ENCODE measurements around the gene BTG1. TPM values are rescaled to one million over a fixed set of nuclear protein-coding genes. Genes with fewer than 3 reads are reported as not detected.

The BTG1 gene
- total and polyA plus RNA-seq, 5 donors from 2014 or later = 509 to 1,342 (median 885) TPM

DNA sequence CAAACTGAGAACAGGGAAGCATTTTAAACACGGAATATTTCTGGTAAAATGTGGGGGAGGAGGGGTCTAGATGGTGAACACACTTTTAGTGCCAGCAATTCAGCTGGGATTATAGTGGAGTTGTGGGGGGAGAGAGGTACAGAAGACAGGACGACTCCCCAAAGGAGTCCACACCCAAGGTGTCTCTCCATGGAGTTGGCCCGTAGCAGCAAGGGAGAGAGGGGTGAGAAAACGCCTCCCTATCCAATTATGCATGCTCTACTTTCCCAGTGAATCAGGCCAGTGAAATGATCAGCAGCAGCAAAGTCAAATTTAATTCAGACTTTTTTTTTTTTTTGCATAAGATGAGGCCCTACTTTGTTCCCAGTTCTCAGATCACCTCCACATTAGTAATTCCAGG, 38.6 kb downstream of the BTG1 start:
- Mint-ChIP-seq H3K27me3 (no peaks in the 10 kb centered on the region), H3K27ac (peak overlapping the region in 2 of 3 donors; percentile 42 to 63), H3K4me1 (peaks cover 35 to 69% (median 57%) of the 10 kb centered on the region in 4 donors), H3K36me3 (peaks cover 7% of the 10 kb centered on the region), H3K4me3 (peak overlapping the region in 1 of 4 donors; percentile 47), H3K9me3 (no peaks in the 10 kb centered on the region)
- no peak for ATAC-seq (ENCODE audit: low read depth in 2 of 2)
- no peak for DNase-seq
- Histone ChIP-seq H3K27ac (ENCODE audit: insufficient read depth, low read length, poor library complexity, severe bottlenecking) (no peak overlapping the region), H3K36me3 (ENCODE audit: control insufficient read depth, insufficient read depth, low read length) (no peaks in the 10 kb centered on the region), H3K4me1 (ENCODE audit: control insufficient read depth, insufficient read depth, low read length, poor library complexity, severe bottlenecking) (peaks cover 40% of the 10 kb centered on the region), H3K27me3 (ENCODE audit: control insufficient read depth, insufficient read depth, low read length) (no peaks in the 10 kb centered on the region), H3K9me3 (ENCODE audit: control insufficient read depth in 2 of 2, low read length in 2 of 2) (no peaks in the 10 kb centered on the region), H3K4me3 (ENCODE audit: low read depth, low read length) (no peak overlapping the region)

DNA sequence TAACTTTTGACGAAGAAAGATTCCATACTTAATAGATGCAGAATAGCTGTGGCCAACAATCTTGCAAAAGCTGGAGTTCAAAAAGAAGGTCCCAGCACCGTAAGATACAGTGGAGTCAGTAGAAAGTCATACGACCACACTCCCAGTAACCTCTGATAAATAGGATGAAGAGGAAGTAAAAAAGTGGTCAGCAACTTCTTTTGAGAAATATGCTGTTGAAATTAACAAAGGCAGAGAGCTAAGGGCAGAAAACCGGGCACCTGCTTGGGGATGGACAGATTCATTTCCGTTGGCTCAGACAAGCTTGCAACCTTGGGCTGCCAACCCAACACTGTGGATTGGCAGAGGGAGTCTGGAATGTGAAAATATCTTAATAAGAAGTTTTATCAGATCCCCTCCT, 40.0 kb downstream of the BTG1 start:
- Mint-ChIP-seq H3K36me3 (peaks cover 7% of the 10 kb centered on the region), H3K4me1 (peaks cover 35 to 66% (median 53%) of the 10 kb centered on the region in 4 donors), H3K27ac (peak overlapping the region; percentile 28 to 63 (median 39)), H3K27me3 (no peaks in the 10 kb centered on the region), H3K9me3 (peaks cover 0 to 3% (median 1%) of the 10 kb centered on the region in 7 donors), H3K4me3 (peak overlapping the region; percentile 30 to 68 (median 57))
- Histone ChIP-seq H3K9me3 (ENCODE audit: control insufficient read depth in 2 of 2, low read length in 2 of 2) (no peaks in the 10 kb centered on the region), H3K4me1 (ENCODE audit: control insufficient read depth, insufficient read depth, low read length, poor library complexity, severe bottlenecking) (peaks cover 35% of the 10 kb centered on the region), H3K4me3 (ENCODE audit: low read depth, low read length) (peak overlapping the region; percentile 17), H3K27me3 (ENCODE audit: control insufficient read depth, insufficient read depth, low read length) (no peaks in the 10 kb centered on the region), H3K36me3 (ENCODE audit: control insufficient read depth, insufficient read depth, low read length) (no peaks in the 10 kb centered on the region), H3K27ac (ENCODE audit: insufficient read depth, low read length, poor library complexity, severe bottlenecking) (no peak overlapping the region)
- DNase-seq (no peak), ATAC-seq (ENCODE audit: low read depth in 2 of 2) (no peak)

DNA sequence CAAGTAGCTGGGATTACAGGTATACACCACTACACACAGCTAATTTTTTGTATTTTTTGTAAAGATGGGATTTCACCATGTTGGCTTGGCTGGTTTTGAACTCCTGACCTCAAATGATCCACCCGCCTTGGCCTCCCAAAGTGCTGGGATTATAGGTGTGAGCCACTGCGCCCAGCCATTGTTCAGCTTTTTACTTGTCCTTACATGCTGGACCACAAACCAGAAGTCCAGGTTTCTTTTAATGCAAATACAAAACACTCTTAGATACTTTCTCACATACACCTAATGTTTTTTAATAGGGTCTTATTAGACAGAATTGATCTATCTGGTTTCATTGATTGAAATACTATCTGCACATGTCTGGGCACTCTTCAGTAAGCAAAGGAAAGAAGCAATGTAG, 40.5 kb downstream of the BTG1 start:
- Mint-ChIP-seq H3K4me1 (peaks cover 32 to 62% (median 50%) of the 10 kb centered on the region in 4 donors), H3K36me3 (peaks cover 13% of the 10 kb centered on the region), H3K27ac (peak overlapping the region in 1 of 3 donors; percentile 39), H3K27me3 (no peaks in the 10 kb centered on the region), H3K4me3 (peak overlapping the region; percentile 30 to 68 (median 57)), H3K9me3 (peaks cover 0 to 9% (median 1%) of the 10 kb centered on the region in 7 donors)
- DNase-seq (no peak), ATAC-seq (ENCODE audit: low read depth in 2 of 2) (no peak)
- Histone ChIP-seq H3K27ac (ENCODE audit: insufficient read depth, low read length, poor library complexity, severe bottlenecking) (no peak overlapping the region), H3K9me3 (ENCODE audit: control insufficient read depth in 2 of 2, low read length in 2 of 2) (peaks cover 0 to 1% of the 10 kb centered on the region in 2 experiments), H3K36me3 (ENCODE audit: control insufficient read depth, insufficient read depth, low read length) (no peaks in the 10 kb centered on the region), H3K4me3 (ENCODE audit: low read depth, low read length) (peak overlapping the region; percentile 17), H3K4me1 (ENCODE audit: control insufficient read depth, insufficient read depth, low read length, poor library complexity, severe bottlenecking) (peaks cover 30% of the 10 kb centered on the region), H3K27me3 (ENCODE audit: control insufficient read depth, insufficient read depth, low read length) (no peaks in the 10 kb centered on the region)

DNA sequence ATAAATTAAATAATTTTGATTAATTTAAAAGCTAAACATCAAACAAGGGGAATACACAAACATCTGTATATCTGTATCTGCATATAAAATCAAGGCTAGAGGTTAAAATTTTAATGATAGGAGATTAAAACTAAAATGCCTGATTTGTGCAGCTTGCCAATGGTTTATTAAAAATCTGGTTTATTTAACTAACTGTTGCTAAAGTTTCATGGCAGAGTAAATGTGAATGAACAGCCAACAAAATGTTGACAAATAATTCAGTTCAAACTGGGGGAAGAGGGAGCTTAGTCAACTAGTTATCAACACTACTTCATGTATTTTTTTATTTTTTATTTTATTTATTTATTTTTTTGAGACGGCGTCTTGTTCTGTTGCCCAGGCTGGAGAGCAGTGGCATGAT, 43.0 kb downstream of the BTG1 start:
- no peak overlapping the region for H3K4me3 ChIP-seq (ENCODE audit: low read depth, low read length)
- peaks cover 18% of the 10 kb centered on the region for H3K4me1 ChIP-seq (ENCODE audit: control insufficient read depth, insufficient read depth, low read length, poor library complexity, severe bottlenecking)
- H3K27ac ChIP-seq (ENCODE audit: insufficient read depth, low read length, poor library complexity, severe bottlenecking) = no peak overlapping the region
- no peaks in the 10 kb centered on the region for H3K27me3 ChIP-seq (ENCODE audit: control insufficient read depth, insufficient read depth, low read length)
- no peak for ATAC-seq (ENCODE audit: low read depth in 2 of 2)
- Mint-ChIP-seq H3K27ac (no peak overlapping the region), H3K4me1 (peaks cover 30 to 49% (median 38%) of the 10 kb centered on the region in 4 donors), H3K4me3 (no peak overlapping the region), H3K9me3 (peaks cover 1 to 18% (median 7%) of the 10 kb centered on the region in 7 donors), H3K36me3 (peaks cover 17% of the 10 kb centered on the region), H3K27me3 (no peaks in the 10 kb centered on the region)
- no peaks in the 10 kb centered on the region for H3K36me3 ChIP-seq (ENCODE audit: control insufficient read depth, insufficient read depth, low read length)
- peaks cover 0 to 11% of the 10 kb centered on the region in 2 experiments for H3K9me3 ChIP-seq (ENCODE audit: control insufficient read depth in 2 of 2, low read length in 2 of 2)
- DNase-seq = no peak

DNA sequence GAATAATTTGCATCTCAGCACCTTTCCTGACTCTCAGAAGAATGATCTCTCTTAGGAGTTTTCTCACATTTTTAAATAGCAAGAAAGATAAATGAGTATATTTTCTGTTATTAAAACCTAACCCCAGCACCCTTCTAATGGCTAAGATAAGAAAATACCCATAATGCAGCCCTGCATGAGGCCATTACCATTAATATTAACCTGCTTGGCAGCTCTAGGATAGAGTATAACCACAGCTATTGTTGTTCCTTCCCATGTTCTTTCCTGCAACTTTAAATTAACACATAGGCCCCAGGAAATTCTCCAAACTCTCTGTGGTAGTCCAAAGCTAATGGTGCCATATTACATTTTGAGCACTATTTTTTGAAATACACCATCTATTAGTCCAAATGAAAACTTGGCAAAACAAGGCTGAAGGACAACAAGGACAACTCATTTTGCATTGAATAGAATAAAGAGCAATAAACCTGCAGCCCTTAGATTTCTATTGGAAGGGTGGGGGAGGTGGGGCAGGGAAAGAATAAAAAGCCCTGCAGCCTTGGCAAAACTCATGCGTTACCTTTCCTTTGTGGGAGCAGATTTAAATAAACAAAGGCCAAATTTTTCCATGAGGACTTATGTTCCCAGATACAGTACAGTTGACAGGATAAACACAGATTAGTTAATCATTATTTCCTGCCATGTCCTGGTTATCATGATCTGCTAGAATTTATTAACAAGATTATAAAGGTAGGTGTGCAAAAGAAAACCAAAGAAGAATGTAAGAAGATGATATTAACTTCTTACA, 46.9 kb downstream of the BTG1 start:
- ATAC-seq (ENCODE audit: low read depth in 2 of 2) (no peak), DNase-seq (no peak)
- no peaks in the 10 kb centered on the region for H3K36me3 ChIP-seq (ENCODE audit: control insufficient read depth, insufficient read depth, low read length)
- H3K9me3 ChIP-seq (ENCODE audit: control insufficient read depth in 2 of 2, low read length in 2 of 2) = peaks cover 0 to 11% of the 10 kb centered on the region in 2 experiments
- peaks cover 31% of the 10 kb centered on the region for H3K4me1 ChIP-seq (ENCODE audit: control insufficient read depth, insufficient read depth, low read length, poor library complexity, severe bottlenecking)
- Mint-ChIP-seq H3K4me1 (peaks cover 22 to 48% (median 42%) of the 10 kb centered on the region in 4 donors), H3K9me3 (peaks cover 2 to 18% (median 7%) of the 10 kb centered on the region in 7 donors), H3K27me3 (no peaks in the 10 kb centered on the region), H3K4me3 (no peak overlapping the region), H3K27ac (no peak overlapping the region), H3K36me3 (peaks cover 14% of the 10 kb centered on the region)
- H3K27me3 ChIP-seq (ENCODE audit: control insufficient read depth, insufficient read depth, low read length) = no peaks in the 10 kb centered on the region
- no peak overlapping the region for H3K4me3 ChIP-seq (ENCODE audit: low read depth, low read length)
- H3K27ac ChIP-seq (ENCODE audit: insufficient read depth, low read length, poor library complexity, severe bottlenecking) = no peak overlapping the region

DNA sequence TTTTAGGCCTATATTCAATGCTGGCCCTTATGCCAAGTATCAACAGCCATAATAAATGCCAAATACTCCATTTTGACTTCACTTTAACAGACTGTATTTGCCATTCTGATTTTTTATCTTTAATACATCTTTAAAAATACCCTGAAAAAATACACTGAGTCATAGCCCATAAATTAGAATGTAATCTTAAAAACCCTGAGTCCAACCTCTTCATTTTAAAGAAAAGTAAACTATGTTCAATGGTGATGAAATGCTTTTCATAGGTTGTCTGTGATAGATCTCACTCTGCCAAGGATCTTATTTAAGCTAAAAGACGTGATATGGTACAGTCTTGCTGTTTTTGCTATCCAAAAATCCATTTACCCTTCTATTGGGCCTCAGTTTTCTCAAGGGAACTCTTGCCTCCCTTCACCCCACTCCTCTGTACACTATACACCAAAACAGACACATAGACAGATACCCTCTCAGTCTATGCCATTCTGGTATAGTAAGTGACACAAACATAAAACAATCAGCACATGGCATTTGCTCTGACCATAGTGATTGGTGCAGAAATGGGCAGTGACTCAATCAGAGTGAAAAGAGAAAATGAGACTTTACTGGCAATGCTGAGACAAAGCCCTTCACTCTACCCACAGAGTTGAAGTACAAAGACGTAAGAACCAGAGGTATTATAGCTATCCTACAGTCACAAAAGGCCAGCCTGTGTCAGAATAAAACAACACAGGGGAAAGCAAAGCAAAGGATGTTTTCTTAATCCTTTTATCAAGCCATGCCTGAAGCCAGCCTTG, 49.1 kb downstream of the BTG1 start:
- Histone ChIP-seq H3K27ac (ENCODE audit: insufficient read depth, low read length, poor library complexity, severe bottlenecking) (no peak overlapping the region), H3K4me1 (ENCODE audit: control insufficient read depth, insufficient read depth, low read length, poor library complexity, severe bottlenecking) (peaks cover 31% of the 10 kb centered on the region), H3K36me3 (ENCODE audit: control insufficient read depth, insufficient read depth, low read length) (no peaks in the 10 kb centered on the region), H3K9me3 (ENCODE audit: control insufficient read depth in 2 of 2, low read length in 2 of 2) (peaks cover 0 to 11% of the 10 kb centered on the region in 2 experiments), H3K27me3 (ENCODE audit: control insufficient read depth, insufficient read depth, low read length) (no peaks in the 10 kb centered on the region), H3K4me3 (ENCODE audit: low read depth, low read length) (peak overlapping the region; percentile 34)
- H3K27me3 Mint-ChIP-seq = no peaks in the 10 kb centered on the region
- peaks cover 14% of the 10 kb centered on the region for H3K36me3 Mint-ChIP-seq
- H3K9me3 Mint-ChIP-seq = peaks cover 2 to 18% (median 7%) of the 10 kb centered on the region in 7 donors
- peaks cover 16 to 54% (median 47%) of the 10 kb centered on the region in 4 donors for H3K4me1 Mint-ChIP-seq
- peak overlapping the region; percentile 42 to 47 (median 46) for H3K27ac Mint-ChIP-seq
- peak in 1 of 3 donors; percentile 47 for DNase-seq
- ATAC-seq (ENCODE audit: low read depth in 2 of 2) = peak; percentile 37 to 73
- peak overlapping the region; percentile 0 to 57 (median 22) for H3K4me3 Mint-ChIP-seq

DNA sequence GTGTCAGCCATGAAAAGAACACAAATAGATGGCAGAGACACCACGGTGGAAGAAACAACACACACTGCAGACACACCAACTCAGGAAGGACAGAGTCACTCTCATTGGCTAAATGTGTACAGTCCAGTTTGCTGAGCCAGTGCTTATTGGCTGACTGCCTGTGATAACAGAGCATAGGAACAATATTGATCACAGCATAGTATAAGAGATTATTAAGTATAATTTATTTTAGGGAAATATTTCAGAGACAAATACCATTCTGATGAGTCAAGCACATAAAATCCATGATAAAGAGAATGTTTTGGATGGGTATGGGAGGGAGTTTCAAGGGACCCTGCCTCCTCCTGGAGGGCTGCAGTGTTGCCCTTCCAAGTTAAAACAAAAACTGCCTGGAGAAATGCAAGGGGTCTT, 50.9 kb downstream of the BTG1 start:
- no peak overlapping the region for H3K4me3 ChIP-seq (ENCODE audit: low read depth, low read length)
- Mint-ChIP-seq H3K27ac (no peak overlapping the region), H3K4me1 (peaks cover 10 to 57% (median 47%) of the 10 kb centered on the region in 4 donors), H3K36me3 (peaks cover 4% of the 10 kb centered on the region), H3K27me3 (no peaks in the 10 kb centered on the region), H3K9me3 (peaks cover 2 to 7% (median 5%) of the 10 kb centered on the region in 7 donors), H3K4me3 (peak overlapping the region in 2 of 4 donors; percentile 4 to 61)
- no peak for ATAC-seq (ENCODE audit: low read depth in 2 of 2)
- no peaks in the 10 kb centered on the region for H3K36me3 ChIP-seq (ENCODE audit: control insufficient read depth, insufficient read depth, low read length)
- H3K27me3 ChIP-seq (ENCODE audit: control insufficient read depth, insufficient read depth, low read length) = no peaks in the 10 kb centered on the region
- peaks cover 0 to 7% of the 10 kb centered on the region in 2 experiments for H3K9me3 ChIP-seq (ENCODE audit: control insufficient read depth in 2 of 2, low read length in 2 of 2)
- H3K27ac ChIP-seq (ENCODE audit: insufficient read depth, low read length, poor library complexity, severe bottlenecking) = no peak overlapping the region
- H3K4me1 ChIP-seq (ENCODE audit: control insufficient read depth, insufficient read depth, low read length, poor library complexity, severe bottlenecking) = peaks cover 32% of the 10 kb centered on the region
- no peak for DNase-seq

All from CD4-positive, CD25-positive, alpha-beta regulatory T cell (primary cell).